GM18861 (cell line): ENCODE data around the gene OR1F1.
"Not testable (repeated sequence)": the region's sequence is repeated elsewhere in the genome, so short reads cannot be mapped to it uniquely, and the experiment has no call there.

Experiments
- ATAC-seq: cut with Tn5 transposase; IDR thresholded peaks from one replicate; pipeline ENCODE4 v1.9.1; 2021; ENCODE audit not compliant: unreplicated experiment

Gene OR1F1

GRCh38 chr16:3150346-3151218, 37.4 kb upstream of the OR1F1 start:
- ATAC-seq: peak; percentile 72

DNA sequence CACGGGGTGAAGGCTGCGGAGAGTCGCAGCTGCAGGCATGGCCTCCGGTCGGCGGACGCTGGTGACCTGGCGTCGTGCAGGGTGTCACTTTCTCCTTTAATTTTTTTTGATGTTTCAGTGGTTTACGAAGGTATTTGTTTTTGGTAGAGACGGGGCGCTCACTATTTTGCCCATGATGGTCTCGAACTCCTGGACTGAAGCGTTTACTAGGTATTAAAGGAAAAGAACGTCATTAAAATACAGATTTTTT, 36.1 kb upstream of the OR1F1 start:
- ATAC-seq: no peak

DNA sequence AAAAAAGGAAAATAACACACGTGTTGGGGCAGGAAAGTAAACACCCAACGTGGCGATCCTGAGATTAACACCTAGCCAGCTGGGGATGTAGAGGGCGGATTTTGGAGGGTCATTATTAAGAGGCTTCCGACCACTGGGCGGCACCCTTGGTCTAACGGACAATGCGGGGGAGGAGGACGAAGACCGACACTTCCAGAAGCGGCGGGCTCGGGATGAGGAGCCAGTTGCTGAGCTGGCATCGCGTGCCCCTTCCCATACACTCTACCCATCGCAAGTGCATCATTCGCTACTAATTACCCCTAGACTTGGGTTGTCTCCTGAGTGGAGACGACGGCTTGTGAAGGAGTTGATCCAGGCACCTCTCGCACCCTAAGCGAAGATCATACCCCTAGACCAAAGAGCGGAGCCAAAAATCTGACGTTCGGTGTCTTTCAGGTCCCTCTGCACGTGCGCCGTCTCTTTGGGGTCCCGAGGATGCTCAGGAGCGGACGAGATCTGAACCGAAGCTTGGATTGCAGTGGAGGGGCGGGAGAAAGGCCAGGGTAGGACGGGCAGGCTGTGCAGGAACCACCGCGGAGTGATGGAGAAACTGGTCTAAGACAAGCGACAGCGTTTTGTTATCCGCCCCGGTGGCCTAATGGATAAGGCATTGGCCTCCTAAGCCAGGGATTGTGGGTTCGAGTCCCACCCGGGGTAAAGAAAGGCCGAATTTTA, 35.6 kb upstream of the OR1F1 start:
- no peak for ATAC-seq

DNA sequence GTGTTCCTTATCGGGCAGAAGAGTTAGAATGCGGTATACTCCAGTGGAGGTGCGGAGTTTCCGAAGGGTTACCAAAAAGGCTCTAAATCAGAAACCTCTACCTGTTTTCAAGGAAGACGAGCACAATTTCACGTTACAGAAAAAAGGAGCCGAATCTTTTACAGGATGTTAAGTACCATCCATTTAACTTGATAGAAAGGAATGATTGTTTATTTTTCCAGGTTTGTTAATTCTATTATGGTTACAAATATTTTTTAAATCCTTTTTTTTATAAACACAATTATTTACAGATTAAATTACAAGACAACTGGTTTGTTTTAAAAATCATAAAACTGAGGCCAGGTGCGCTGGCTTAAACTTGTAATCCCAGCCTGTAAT, 35.0 kb upstream of the OR1F1 start:
- ATAC-seq: no peak

GRCh38 chr16:3155181-3155580, 32.8 kb upstream of the OR1F1 start:
- no peak for ATAC-seq

DNA sequence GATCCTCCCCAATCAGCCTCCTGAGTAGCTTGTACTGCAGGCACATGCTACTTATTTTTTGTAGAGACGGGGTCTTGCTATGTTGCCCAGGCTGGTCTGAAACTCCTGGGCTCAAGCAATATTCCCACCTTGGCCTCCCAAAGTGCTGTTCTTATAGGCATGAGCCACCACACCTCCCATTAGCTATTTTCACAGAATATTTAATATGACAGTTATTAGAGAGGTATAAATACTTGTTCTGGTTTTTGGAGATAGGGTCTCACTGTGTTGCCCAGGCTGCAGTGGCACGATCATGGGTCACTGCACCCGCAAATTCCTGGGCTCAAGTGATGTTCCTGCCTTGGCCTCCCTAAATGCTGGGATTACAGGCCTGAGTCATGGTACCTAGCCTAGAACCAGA, 32.0 kb upstream of the OR1F1 start:
- no peak for ATAC-seq

GRCh38 chr16:3157229-3158025, 30.6 kb upstream of the OR1F1 start:
- ATAC-seq: no peak

DNA sequence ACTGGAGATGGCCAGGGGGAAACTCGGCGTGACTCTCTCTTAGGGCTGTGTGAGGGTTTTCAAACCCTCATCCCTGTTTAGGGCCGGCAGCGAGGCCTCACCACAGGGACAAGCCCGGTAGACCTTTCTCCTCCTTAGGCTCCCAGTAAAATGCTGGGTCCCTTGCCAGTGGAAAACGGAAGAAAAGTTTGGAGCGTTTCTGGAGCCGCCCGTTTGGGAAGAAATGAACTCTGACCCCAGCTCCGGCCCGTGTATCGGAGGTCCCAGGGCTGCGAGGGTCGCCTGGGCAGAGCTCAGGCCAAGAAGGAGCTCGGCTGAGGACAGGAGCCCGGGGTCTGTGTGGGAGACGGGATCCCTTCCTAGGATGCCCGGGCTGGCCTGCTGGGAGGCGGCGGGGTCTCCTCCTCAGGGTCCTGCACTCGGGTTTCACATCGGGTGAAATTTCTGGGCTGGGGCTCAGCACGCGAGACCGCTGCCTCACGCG, 29.9 kb upstream of the OR1F1 start:
- ATAC-seq: no peak

- ATAC-seq: no peak
Observed at GRCh38 chr16:3158510-3159314, 29.3 kb upstream of the OR1F1 start.

- no peak for ATAC-seq
Observed at GRCh38 chr16:3161235-3162018, 26.6 kb upstream of the OR1F1 start.

- ATAC-seq: no peak
Observed at GRCh38 chr16:3164121-3164991, 23.6 kb upstream of the OR1F1 start.

GRCh38 chr16:3165111-3165822, 22.7 kb upstream of the OR1F1 start:
- no peak for ATAC-seq

- no peak for ATAC-seq
Observed at GRCh38 chr16:3166505-3166886, 21.5 kb upstream of the OR1F1 start.

DNA sequence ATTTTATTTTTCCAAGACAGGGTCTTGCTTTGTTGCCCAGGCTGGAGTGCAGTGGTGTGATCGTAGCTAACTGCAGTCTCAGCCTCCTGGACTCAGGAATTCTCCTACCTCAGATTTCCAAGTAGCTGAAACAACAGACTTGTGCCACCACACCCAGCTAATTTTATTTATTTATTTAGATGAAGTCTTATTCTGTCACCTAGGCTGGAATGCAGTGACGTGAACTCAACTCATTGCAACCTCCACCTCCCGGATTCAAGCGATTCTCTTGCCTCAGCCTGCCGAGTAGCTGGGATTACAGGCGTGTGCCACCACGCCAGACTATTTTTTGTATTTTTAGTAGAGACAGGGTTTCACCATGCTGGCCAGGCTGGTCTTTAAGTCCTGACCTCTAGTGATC, 19.3 kb upstream of the OR1F1 start:
- ATAC-seq: not testable (repeated sequence)

DNA sequence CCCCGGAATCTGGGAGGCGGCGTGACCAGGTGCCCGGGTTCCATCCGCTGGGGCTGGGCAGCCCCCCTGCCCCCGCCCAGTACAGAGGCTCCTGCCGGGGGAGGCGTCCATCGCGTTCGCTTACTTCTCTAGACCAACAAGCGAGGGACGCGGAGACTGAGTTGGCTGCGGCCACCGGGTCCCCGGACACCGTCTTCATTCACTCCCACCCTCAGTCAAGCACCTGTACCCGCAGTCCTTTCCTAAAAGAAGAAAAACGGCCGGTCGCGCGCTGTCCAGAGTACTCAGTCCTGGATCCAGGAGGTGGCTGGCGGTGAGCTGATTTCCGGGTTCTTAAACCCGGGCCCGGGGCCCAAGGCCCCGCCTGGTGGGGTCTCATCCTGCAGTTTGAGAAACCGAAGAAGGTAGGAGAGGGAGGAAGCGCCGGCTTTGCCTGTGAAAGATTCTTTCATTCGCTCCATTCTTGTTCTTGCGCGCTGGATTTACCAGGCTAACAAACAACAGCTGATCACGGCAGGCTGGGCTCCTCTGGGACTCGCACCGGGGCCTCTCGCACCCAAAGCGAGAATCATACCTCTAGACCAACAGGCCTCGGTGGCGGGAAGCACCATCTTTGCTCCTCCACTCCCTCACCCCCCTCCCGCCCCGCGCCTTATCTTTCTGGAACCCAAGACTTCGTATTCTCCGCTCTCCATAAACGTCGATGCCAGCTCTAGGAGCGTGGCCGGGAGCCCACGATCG, 17.4 kb upstream of the OR1F1 start:
- ATAC-seq: no peak

GRCh38 chr16:3171181-3171854, 16.7 kb upstream of the OR1F1 start:
- ATAC-seq: no peak

GRCh38 chr16:3171855-3172593, 16.0 kb upstream of the OR1F1 start:
- ATAC-seq: no peak
